ENCODE measurements around the gene DGKI. TPM values are rescaled to one million over a fixed set of nuclear protein-coding genes. Genes with fewer than 3 reads are reported as not detected.
A peak's percentile ranks its signal among the peaks of the same experiment; 100 is the strongest.

DGKI gene
- total RNA-seq, 3 donors from 2014 or later (not counting 1 experiment from before 2014, with no cell fraction given): 0.53 TPM; not detected in 2

- Histone ChIP-seq H3K9me3 (ENCODE audit: control insufficient read depth, insufficient read depth, low read length) (no peaks in the 10 kb centered on the region), H3K36me3 (ENCODE audit: control insufficient read depth, insufficient read depth, low read length) (peaks cover 58% of the 10 kb centered on the region), H3K4me1 (ENCODE audit: control insufficient read depth, insufficient read depth, low read length) (no peaks in the 10 kb centered on the region), H3K27ac (ENCODE audit: low read length) (no peak overlapping the region), H3K4me3 (ENCODE audit: low read length) (no peak overlapping the region), H3K27me3 (ENCODE audit: control insufficient read depth, insufficient read depth, low read length) (no peaks in the 10 kb centered on the region)
- ATAC-seq (no peak), DNase-seq (no peak)
- no peaks in the 10 kb centered on the region for H3K27me3 Mint-ChIP-seq (ENCODE audit: low read depth in 2 of 2)
- no peak overlapping the region for H3K27ac Mint-ChIP-seq
- WGBS (ENCODE audit: insufficient coverage): 99% methylated on average over 4 of the region's 4 CpGs
- H3K4me3 Mint-ChIP-seq: no peak overlapping the region
- TF ChIP-seq CTCF (IDR thresholded peaks at IDR 0.05): no peak
- H3K9me3 Mint-ChIP-seq: no peaks in the 10 kb centered on the region
- H3K4me1 Mint-ChIP-seq: peaks cover 5 to 8% of the 10 kb centered on the region in 2 donors
- no peaks in the 10 kb centered on the region for H3K36me3 Mint-ChIP-seq
- intact Hi-C loops (cut with micrococcal nuclease): no loop called here
Observed at GRCh38 chr7:137891016-137891655, 44.4 kb upstream of the DGKI start.

DNA sequence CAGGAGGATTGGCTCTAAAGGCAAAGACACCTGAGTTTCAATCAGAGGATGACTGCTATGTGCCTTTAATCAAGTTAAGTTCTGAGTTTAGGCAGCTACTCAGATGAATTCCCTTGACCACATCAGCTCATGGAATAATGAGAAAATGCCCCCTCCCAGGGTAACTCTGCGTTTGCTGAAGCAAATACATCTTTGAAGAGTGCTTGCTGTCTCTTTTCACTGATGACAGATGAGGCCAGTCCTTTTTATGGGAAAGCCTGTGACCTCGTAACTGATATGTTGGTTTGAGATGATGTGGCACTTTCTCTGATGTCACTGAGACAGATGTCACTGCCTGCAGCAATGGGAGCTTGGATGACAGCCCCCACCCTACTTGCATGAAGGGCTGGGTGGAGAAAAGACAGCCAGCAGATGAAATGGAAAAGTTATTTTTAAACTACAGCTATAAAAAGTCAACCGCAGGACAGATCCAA is 43.7 kb upstream of the DGKI start:
- H3K9me3 ChIP-seq (ENCODE audit: control insufficient read depth, insufficient read depth, low read length): no peaks in the 10 kb centered on the region
- H3K27me3 ChIP-seq (ENCODE audit: control insufficient read depth, insufficient read depth, low read length): no peaks in the 10 kb centered on the region
- intact Hi-C loops (cut with micrococcal nuclease): no loop called here
- no peak overlapping the region for H3K27ac ChIP-seq (ENCODE audit: low read length)
- H3K36me3 Mint-ChIP-seq: no peaks in the 10 kb centered on the region
- DNase-seq (no peak), ATAC-seq (no peak)
- H3K4me1 Mint-ChIP-seq: peaks cover 5 to 12% of the 10 kb centered on the region in 2 donors
- no peaks in the 10 kb centered on the region for H3K9me3 Mint-ChIP-seq
- H3K4me3 ChIP-seq (ENCODE audit: low read length): no peak overlapping the region
- H3K27ac Mint-ChIP-seq: no peak overlapping the region
- H3K4me3 Mint-ChIP-seq: no peak overlapping the region
- peaks cover 56% of the 10 kb centered on the region for H3K36me3 ChIP-seq (ENCODE audit: control insufficient read depth, insufficient read depth, low read length)
- 83% methylated on average over 2 of the region's 3 CpGs for WGBS (ENCODE audit: insufficient coverage)
- TF ChIP-seq CTCF (IDR thresholded peaks at IDR 0.05): no peak
- no peaks in the 10 kb centered on the region for H3K4me1 ChIP-seq (ENCODE audit: control insufficient read depth, insufficient read depth, low read length)
- H3K27me3 Mint-ChIP-seq (ENCODE audit: low read depth in 2 of 2): no peaks in the 10 kb centered on the region

DNA sequence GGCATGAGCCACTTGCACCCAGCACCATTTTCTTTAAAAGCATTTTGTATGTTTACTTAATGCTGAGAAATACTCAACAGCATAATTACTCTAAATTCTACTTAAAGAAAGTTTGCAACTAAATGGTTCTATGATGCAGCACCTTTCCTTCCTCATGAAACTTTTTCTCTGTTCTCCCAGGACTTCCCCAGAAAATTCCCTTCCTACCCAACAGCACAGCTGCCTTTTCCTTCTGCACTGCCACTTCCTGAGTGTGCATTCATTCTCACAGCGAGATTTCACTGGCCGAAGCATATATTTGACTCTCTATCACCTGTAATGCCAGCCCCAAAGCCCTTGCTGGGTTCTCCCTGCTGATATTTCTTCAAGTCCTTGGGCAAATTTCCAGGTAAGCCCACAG is 41.5 kb upstream of the DGKI start:
- H3K36me3 Mint-ChIP-seq: no peaks in the 10 kb centered on the region

More for the DNA sequence above, 41.5 kb upstream of the DGKI start:
- TF ChIP-seq CTCF (IDR thresholded peaks at IDR 0.05): no peak
- no peaks in the 10 kb centered on the region for H3K27me3 ChIP-seq (ENCODE audit: control insufficient read depth, insufficient read depth, low read length)
- intact Hi-C loops (cut with micrococcal nuclease): no loop called here
- H3K9me3 Mint-ChIP-seq: no peaks in the 10 kb centered on the region
- ATAC-seq (no peak), DNase-seq (no peak)
- no peaks in the 10 kb centered on the region for H3K4me1 ChIP-seq (ENCODE audit: control insufficient read depth, insufficient read depth, low read length)
- H3K4me1 Mint-ChIP-seq: peaks cover 5 to 12% of the 10 kb centered on the region in 2 donors
- no peak overlapping the region for H3K4me3 Mint-ChIP-seq
- peaks cover 53% of the 10 kb centered on the region for H3K36me3 ChIP-seq (ENCODE audit: control insufficient read depth, insufficient read depth, low read length)
- H3K9me3 ChIP-seq (ENCODE audit: control insufficient read depth, insufficient read depth, low read length): no peaks in the 10 kb centered on the region
- H3K27ac Mint-ChIP-seq: peak overlapping the region in 1 of 2 donors; percentile 1
- H3K27ac ChIP-seq (ENCODE audit: low read length): no peak overlapping the region
- H3K27me3 Mint-ChIP-seq (ENCODE audit: low read depth in 2 of 2): no peaks in the 10 kb centered on the region
- H3K4me3 ChIP-seq (ENCODE audit: low read length): no peak overlapping the region
- 90% methylated on average over 2 of the region's 2 CpGs for whole genome bisulfite sequencing (ENCODE audit: insufficient coverage)

Data from natural killer cell (primary cell).